ENCODE data around the gene NEB. TPM values are rescaled to one million over a fixed set of nuclear protein-coding genes. Genes with fewer than 3 reads are reported as not detected.

The NEB gene
- total RNA-seq, 1 donor from 2014 or later: 0.91 TPM

GRCh38 chr2:151486053-151486452 is 248.2 kb downstream of the NEB start:
- ATAC-seq (no peak), DNase-seq (ENCODE audit: low spot score) (no peak)

- ATAC-seq (peak; percentile 91), DNase-seq (ENCODE audit: low spot score) (peak; percentile 46)
Observed at GRCh38 chr2:151484100-151484499, 250.2 kb downstream of the NEB start.

- ATAC-seq: peak; percentile 37
Observed at GRCh38 chr2:151483546-151483945, 250.7 kb downstream of the NEB start.

GRCh38 chr2:151482171-151482725 is 252.0 kb downstream of the NEB start:
- ATAC-seq (no peak), DNase-seq (ENCODE audit: low spot score) (no peak)

More at GRCh38 chr2:151483546-151483945, 250.7 kb downstream of the NEB start:
- no peak for DNase-seq (ENCODE audit: low spot score)

- DNase-seq (ENCODE audit: low spot score) (no peak), ATAC-seq (no peak)
Observed at GRCh38 chr2:151481744-151482143, 252.5 kb downstream of the NEB start.

GRCh38 chr2:151478011-151478410 is 256.3 kb downstream of the NEB start:
- ATAC-seq: no peak

GRCh38 chr2:151476287-151476686 is 258.0 kb downstream of the NEB start:
- ATAC-seq (no peak), DNase-seq (ENCODE audit: low spot score) (no peak)

More at GRCh38 chr2:151478011-151478410, 256.3 kb downstream of the NEB start:
- no peak for DNase-seq (ENCODE audit: low spot score)

GRCh38 chr2:151475071-151475470 is 259.2 kb downstream of the NEB start:
- no peak for DNase-seq (ENCODE audit: low spot score)
- no peak for ATAC-seq

GRCh38 chr2:151472966-151473365 is 261.3 kb downstream of the NEB start:
- ATAC-seq (no peak), DNase-seq (ENCODE audit: low spot score) (no peak)

GRCh38 chr2:151470556-151470955 is 263.7 kb downstream of the NEB start:
- ATAC-seq (no peak), DNase-seq (ENCODE audit: low spot score) (no peak)

- no peak for ATAC-seq
Observed at GRCh38 chr2:151465771-151466170, 268.5 kb downstream of the NEB start.

GRCh38 chr2:151459358-151459757 is 274.9 kb downstream of the NEB start:
- no peak for DNase-seq (ENCODE audit: low spot score)
- ATAC-seq: no peak

More at GRCh38 chr2:151465771-151466170, 268.5 kb downstream of the NEB start:
- no peak for DNase-seq (ENCODE audit: low spot score)

GRCh38 chr2:151439127-151439526 is 295.1 kb downstream of the NEB start:
- ATAC-seq (no peak), DNase-seq (ENCODE audit: low spot score) (no peak)

- ATAC-seq: no peak
- no peak for DNase-seq (ENCODE audit: low spot score)
Observed at GRCh38 chr2:151438506-151438905, 295.8 kb downstream of the NEB start.

GRCh38 chr2:151437630-151438029 is 296.6 kb downstream of the NEB start:
- peak; percentile 44 for ATAC-seq
- no peak for DNase-seq (ENCODE audit: low spot score)

Other genes with a start within 250 kb of the NEB start
- gene ARL5A, start 93.9 kb upstream of the NEB start, total RNA-seq: 21.1 TPM

All from left lobe of liver (tissue), 2 donors.